ENCODE measurements around the gene CASP8.
"Not testable (repeated sequence)": the region's sequence is repeated elsewhere in the genome, so short reads cannot be mapped to it uniquely, and the experiment has no call there.

- TF ChIP-seq POLR2A (IDR thresholded peaks at IDR 0.05; ENCODE audit: low read depth, low read length); EZH2 (IDR thresholded peaks at IDR 0.05; ENCODE audit: borderline replicate concordance, low read depth, low read length, severe bottlenecking); POLR2AphosphoS5 (IDR thresholded peaks at IDR 0.05; ENCODE audit: insufficient read depth, low read depth, low read length); MYC (IDR thresholded peaks at IDR 0.05; ENCODE audit: low read depth, low read length); JUN (IDR thresholded peaks at IDR 0.05; ENCODE audit: borderline replicate concordance, insufficient read depth, insufficient read length, low read depth): not testable (repeated sequence)
- TF ChIP-seq, protein P1, sequence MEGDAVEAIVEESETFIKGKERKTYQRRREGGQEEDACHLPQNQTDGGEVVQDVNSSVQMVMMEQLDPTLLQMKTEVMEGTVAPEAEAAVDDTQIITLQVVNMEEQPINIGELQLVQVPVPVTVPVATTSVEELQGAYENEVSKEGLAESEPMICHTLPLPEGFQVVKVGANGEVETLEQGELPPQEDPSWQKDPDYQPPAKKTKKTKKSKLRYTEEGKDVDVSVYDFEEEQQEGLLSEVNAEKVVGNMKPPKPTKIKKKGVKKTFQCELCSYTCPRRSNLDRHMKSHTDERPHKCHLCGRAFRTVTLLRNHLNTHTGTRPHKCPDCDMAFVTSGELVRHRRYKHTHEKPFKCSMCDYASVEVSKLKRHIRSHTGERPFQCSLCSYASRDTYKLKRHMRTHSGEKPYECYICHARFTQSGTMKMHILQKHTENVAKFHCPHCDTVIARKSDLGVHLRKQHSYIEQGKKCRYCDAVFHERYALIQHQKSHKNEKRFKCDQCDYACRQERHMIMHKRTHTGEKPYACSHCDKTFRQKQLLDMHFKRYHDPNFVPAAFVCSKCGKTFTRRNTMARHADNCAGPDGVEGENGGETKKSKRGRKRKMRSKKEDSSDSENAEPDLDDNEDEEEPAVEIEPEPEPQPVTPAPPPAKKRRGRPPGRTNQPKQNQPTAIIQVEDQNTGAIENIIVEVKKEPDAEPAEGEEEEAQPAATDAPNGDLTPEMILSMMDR (IDR thresholded peaks at IDR 0.05; ENCODE audit: extremely low read depth in 1 of 2, insufficient read depth in 1 of 2, low read depth in 1 of 2, low read length in 2 of 2): not testable (repeated sequence)
- TF ChIP-seq, protein P2, sequence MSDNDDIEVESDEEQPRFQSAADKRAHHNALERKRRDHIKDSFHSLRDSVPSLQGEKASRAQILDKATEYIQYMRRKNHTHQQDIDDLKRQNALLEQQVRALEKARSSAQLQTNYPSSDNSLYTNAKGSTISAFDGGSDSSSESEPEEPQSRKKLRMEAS (IDR thresholded peaks at IDR 0.05; ENCODE audit: insufficient read depth, insufficient read length): not testable (repeated sequence)
These were observed 21.0 kb upstream of the CASP8 start for GRCh38 chr2:201239167-201239935.
